VCaP (cell line): ENCODE data around the gene FAM184B.

Experiments used
- H3K27ac ChIP-seq: fragments of 450-650 bp; 2 replicates; pipeline ENCODE4 v1.5.1; 2017
- TF ChIP-seq, protein P1 (sequence below): fragments of 450-650 bp; conservative IDR thresholded peaks from 2 replicates; pipeline ENCODE4 v1.5.1; 2017; ENCODE audit warnings: mild to moderate bottlenecking, moderate library complexity

The FAM184B gene

GRCh38 chr4:17736484-17736883 is 44.9 kb downstream of the FAM184B start:
- TF ChIP-seq, protein P1, sequence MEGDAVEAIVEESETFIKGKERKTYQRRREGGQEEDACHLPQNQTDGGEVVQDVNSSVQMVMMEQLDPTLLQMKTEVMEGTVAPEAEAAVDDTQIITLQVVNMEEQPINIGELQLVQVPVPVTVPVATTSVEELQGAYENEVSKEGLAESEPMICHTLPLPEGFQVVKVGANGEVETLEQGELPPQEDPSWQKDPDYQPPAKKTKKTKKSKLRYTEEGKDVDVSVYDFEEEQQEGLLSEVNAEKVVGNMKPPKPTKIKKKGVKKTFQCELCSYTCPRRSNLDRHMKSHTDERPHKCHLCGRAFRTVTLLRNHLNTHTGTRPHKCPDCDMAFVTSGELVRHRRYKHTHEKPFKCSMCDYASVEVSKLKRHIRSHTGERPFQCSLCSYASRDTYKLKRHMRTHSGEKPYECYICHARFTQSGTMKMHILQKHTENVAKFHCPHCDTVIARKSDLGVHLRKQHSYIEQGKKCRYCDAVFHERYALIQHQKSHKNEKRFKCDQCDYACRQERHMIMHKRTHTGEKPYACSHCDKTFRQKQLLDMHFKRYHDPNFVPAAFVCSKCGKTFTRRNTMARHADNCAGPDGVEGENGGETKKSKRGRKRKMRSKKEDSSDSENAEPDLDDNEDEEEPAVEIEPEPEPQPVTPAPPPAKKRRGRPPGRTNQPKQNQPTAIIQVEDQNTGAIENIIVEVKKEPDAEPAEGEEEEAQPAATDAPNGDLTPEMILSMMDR = no peak
- H3K27ac ChIP-seq = peak overlapping the region; percentile 53

DNA sequence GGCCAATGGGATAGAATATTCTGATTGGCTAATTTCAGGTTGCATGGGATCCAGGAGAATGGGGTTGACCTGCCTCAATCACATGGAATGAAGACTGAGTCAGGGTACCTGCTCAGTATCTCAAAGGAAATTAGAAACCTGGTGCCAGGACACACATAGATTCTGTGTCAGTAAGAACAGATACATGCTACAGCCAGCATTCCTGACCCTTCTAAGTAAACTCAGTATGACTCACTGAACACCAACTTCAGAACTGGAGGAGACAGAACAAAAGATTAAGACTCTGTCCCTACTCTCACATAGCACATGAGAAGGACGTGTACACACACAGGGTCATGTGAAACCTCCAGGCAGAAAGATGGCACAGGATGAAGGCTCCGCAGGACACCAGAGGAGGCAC is 54.5 kb downstream of the FAM184B start:
- TF ChIP-seq, protein P1 = no peak
- no peak overlapping the region for H3K27ac ChIP-seq

- TF ChIP-seq, protein P1 = no peak
- no peak overlapping the region for H3K27ac ChIP-seq
Observed at GRCh38 chr4:17723648-17724047, 57.8 kb downstream of the FAM184B start.

DNA sequence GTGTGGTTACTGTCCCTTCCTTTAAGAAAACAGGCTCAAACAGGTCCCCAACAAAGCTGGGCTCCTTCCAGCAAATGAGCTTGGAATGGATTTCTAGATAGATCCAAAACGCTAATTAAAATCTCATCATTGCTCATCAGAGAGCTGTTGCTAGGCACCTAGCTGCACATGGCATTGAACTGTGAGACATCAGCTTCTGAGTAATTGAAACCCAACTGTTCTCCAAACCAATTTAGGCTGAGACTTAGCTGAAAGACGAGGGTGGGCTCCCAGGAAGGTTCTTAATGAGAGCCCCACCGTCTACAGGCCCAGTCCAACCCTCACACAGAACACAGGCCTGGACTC is 59.1 kb downstream of the FAM184B start:
- TF ChIP-seq, protein P1 = no peak
- no peak overlapping the region for H3K27ac ChIP-seq

GRCh38 chr4:17721496-17722355 is 59.7 kb downstream of the FAM184B start:
- TF ChIP-seq, protein P1 = no peak
- H3K27ac ChIP-seq = no peak overlapping the region

DNA sequence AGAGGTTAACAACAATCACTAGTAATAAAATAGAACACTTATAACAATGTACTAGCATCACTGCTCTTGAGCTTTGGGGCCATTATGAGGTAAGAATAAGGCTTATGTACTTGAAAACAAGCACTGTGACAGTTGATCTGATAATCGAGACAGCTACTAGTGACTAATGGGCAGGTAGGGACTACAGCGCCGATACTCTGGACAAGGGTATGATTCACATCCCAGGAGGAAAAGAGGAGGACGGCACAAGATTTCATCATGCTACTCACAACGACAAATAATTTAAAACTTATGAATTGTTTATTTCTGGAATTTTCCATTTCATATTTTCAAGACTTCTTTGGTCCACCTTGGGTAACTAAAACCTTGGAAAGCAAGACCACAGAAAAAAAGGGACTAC is 62.3 kb downstream of the FAM184B start:
- H3K27ac ChIP-seq = no peak overlapping the region
- TF ChIP-seq, protein P1 = no peak

GRCh38 chr4:17718471-17718870 is 63.0 kb downstream of the FAM184B start:
- TF ChIP-seq, protein P1 = no peak
- no peak overlapping the region for H3K27ac ChIP-seq
